Stimulated activated CD4-positive, alpha-beta T cell treated with anti-CD3 and anti-CD28 coated beads, TNF-alpha, amount 100 ng/mL, for 24 hours (primary cell): ENCODE results near the gene SCCPDH.

Experiments
- DNase-seq, 3 experiments: peaks; one replicate each; pipeline ENCODE4 v3.0.0-alpha.2; 2020; ENCODE audit warnings: low read depth in 3 of 3

The SCCPDH gene

GRCh38 chr1:246786606-246787238 lies 62.5 kb downstream of the SCCPDH start:
- DNase-seq: no peak

DNA sequence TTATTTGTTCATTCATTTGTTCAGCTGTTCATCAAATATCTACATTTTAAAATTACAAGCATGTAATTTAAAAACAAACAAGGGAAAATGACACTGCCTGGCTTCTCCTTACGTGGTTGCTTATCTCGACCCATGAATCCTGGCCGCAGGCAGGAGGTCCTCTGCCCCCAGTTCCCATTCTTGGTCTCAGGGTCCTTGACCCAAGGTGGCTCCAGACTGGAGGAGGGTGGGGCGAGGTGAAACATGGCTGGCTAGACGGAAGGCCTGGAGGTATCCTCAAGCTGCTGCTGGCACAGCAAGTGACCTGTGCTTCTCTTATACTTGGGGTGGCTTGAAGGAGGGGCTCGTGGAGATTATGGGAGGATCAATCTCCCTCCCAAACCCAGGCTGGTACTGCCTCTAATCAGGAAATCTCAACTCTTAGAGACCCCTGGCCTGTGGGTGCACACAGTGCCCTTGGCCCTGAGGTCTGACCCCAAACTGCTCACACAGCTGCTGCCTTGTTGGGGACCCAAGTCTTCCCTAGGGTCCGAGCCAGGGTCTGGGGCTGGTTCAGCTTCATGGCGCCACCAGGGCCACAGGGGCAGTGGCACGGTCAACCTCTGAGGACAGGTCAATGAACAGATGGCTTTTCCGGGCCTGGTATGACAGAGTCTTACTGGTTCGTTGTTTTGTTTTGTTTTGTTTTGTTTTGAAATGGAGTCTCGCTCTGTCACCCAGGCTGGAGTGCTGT lies 63.7 kb downstream of the SCCPDH start:
- DNase-seq: no peak

GRCh38 chr1:246788895-246789338 lies 64.7 kb downstream of the SCCPDH start:
- no peak for DNase-seq

- DNase-seq: no peak
Measured at GRCh38 chr1:246789454-246790339, 65.5 kb downstream of the SCCPDH start.

DNA sequence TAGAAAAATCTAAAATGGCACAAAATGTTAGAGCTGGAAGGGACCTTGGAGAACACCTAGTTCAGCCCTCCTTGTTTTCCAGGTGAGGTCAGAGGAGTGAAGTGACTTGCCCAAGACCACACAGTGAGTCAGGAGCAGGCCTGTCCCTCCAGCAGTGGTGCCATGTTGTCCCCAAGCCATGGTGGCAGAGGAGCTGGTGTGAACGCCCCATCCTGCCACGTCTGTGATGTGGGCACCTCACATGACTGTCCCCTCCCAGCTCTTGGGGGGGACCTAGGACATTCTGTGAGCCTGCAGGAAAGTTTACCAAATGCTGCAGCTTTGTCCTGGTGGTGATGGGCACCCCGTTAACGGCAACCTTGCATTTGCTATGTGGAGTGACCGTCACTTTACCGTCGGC lies 66.2 kb downstream of the SCCPDH start:
- no peak for DNase-seq

- no peak for DNase-seq
Measured at GRCh38 chr1:246790833-246791232, 66.6 kb downstream of the SCCPDH start.

DNA sequence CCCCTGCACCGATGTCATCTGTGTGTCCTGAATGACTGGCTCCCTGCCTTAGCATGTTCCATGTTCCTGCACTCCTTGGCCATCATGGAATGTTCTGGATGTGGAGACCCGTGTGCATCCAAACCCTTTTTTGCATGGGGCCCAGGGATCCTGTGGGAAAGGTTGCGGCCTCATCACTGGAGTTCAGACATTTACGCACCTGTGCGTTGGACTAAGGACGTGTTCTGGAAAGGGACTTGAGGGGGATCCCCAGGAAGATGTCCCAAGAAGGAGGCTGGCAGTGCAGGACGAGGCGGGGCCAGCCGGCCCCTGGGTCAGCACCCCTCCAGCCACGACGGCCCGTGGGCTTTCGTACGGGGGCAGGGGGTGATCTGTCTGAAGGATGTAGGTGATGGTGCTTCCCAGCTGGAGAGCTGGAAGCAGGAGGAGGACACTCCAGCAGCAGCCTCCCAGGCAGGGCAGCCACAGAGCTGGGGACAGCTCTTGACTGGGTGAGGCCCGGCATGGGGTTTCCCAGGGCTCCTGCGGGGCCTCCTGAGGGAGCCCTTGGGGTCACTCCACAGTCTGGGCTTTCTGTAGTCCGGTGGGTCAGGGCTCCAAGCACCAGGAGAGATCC lies 67.2 kb downstream of the SCCPDH start:
- no peak for DNase-seq

DNA sequence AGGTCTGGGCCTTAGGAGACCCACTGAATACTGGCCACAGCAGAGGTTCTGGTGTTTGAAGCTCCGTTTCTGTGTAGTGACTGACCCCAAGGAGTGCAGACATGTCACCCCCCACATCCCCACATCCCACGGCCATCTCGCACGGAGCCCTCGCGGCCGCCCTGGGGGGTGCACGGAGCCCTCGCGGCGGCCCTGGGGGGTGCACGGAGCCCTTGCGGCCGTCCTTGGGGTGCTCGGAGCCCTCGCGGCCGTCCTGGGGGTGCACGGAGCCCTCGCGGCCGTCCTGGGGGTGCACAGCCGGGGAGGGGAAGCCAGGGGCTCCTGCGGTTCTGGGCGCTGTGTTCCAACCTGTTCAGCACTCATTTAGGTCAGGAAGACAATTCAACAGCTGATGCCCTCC lies 68.4 kb downstream of the SCCPDH start:
- no peak for DNase-seq

DNA sequence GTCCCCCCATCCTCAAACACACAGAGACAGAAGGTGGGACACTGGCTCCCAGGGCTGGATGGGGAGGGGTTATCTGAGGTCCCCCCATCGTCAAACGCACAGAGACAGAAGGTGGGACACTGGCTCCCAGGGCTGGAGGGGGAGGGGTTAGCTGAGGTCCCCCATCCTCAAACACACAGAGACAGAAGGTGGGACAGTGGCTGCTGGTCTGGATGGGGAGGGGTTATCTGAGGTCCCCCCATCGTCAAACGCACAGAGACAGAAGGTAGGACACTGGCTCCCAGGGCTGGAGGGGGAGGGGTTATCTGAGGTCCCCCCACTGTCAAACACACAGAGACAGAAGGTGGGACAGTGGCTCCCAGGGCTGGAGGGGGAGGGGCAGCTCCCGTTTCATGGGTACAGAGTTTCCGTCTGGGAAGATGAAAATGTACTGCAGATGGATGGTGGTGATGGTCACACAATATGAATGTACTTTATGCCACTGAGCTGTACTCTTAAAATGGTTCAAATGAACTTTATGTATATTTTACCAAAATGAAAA lies 69.2 kb downstream of the SCCPDH start:
- DNase-seq: no peak

- no peak for DNase-seq
Measured at GRCh38 chr1:246794048-246794827, 70.0 kb downstream of the SCCPDH start.

GRCh38 chr1:246794828-246795671 lies 70.8 kb downstream of the SCCPDH start:
- DNase-seq: no peak

- DNase-seq: no peak
Measured at GRCh38 chr1:246795906-246796694, 71.9 kb downstream of the SCCPDH start.

- no peak for DNase-seq
Measured at GRCh38 chr1:246797157-246797556, 72.9 kb downstream of the SCCPDH start.

DNA sequence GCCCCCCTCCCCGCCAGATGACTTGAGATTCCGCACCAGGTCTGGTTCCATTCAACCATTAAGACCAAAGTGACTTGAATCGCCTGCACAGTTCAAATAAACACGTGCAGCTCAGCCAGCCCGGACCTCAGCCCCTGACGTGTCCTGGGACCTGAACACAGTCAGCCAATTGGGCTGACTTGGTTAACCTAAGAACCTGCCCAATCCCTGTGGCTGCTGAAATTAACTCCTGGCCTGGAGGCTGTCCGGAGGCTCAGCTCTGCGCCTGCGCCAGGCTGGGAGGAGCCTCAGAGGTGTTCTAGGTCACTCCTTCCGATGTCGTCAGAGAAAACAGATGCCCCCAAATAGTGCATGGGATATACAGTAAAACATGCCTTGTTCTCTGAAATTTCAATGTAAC lies 73.4 kb downstream of the SCCPDH start:
- DNase-seq: no peak

DNA sequence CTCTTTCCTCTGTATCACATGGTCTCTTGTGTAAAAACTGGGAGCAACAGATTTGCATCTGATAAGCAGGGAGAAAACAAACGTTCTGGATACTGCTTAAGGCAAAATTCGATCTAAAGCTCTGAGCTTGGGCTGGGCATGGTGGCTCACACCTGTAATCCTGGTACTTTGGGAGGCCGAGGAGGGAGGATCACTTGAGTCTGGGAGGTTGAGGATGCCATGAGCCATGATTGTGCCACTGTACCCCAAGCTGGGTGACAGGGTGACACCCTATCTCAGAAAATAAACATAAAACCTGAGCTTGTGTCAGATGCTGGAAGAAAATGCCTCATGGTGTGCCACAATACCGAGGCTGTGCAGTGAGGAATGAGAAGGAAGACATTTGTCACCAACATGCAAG lies 73.9 kb downstream of the SCCPDH start:
- no peak for DNase-seq

DNA sequence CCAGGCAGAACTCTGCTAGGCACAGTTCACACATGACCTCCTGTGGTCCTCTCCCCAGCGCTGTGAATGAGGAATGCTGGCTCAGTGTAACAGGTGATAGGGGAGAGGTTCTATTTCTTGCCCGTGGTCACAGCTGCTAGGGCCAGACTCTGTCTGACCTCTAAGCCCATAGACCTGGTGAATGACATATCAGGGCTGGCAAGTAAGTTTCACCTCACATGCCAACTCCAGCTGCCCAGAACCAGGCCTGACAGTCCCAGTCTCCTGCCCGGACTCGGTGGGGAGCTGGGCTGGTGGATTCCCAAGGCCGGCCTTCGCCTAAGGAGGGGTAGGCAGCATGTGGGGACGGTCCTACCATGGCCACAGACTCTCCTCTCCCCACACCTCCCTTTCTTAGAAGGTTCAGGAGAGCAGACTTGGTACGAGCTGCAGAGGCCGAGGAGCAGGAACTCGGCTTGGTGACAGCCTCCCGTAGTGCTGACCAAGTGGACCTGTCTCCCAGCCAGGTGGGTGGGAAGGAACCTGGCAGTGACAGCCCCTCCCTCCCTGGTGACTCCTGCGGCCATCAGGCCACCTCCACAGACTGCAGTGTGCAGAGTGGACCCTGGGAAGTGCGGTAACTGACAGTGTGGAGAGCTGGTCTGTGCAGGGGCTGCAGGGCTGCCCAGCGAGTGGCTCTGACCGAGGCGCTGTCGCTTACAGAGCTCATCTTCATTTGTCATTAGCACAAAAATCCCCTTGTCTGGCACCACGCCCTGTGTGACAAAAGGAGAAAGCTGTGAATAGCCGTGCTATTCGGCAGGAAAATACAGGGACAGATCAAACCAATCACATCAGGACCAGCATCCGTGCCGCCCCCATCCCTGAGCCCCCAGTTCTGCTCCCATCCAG lies 74.6 kb downstream of the SCCPDH start:
- no peak for DNase-seq

DNA sequence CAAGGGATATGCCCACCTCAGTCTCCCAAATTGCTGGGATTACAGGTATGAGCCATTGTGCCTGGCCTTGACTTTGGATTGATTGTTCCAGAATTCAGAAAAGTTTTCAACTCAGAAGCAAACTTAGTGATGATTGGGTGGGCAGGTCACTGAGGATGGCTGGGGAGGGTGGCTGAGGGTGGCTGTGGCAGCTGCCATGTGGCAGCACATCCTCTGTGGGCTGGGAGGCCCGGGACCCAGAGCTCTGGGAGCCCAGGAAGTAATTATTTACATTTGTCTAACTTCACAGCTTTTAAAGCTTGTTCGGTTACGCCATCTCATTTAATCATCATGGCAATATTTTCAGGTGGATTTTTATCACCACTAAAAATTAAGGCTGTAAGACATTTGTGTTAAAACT lies 76.1 kb downstream of the SCCPDH start:
- DNase-seq: no peak

DNA sequence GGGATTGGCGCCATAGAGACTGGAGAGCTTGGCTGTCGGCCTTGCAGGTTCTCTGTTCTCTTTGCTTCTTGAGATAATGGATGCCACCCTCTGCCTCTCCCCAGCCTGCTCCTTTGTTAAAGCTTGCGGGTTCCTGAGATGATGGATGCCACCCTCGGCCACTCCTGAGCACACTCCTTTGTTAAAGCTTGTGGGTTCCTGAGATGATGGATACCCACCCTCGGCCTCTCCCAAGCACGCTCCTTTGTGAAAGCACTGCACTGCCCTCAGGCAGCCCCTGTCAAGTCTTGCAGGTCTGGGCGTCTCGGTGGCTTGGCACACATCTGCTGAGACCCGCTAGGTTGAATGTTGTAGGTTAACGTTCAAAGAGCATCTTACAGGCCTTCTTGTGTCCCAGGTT lies 76.5 kb downstream of the SCCPDH start:
- no peak for DNase-seq
